GM19372 (cell line): ENCODE measurements around the gene TOM1L2.

Source experiments
- ATAC-seq: cut with Tn5 transposase; IDR thresholded peaks from one replicate; pipeline ENCODE4 v1.9.1; 2021; ENCODE audit warnings: mild to moderate bottlenecking, low read depth, moderate library complexity; ENCODE audit not compliant: unreplicated experiment

TOM1L2 gene

GRCh38 chr17:17839791-17840707, 132.2 kb downstream of the TOM1L2 start:
- peak; percentile 76 for ATAC-seq

DNA sequence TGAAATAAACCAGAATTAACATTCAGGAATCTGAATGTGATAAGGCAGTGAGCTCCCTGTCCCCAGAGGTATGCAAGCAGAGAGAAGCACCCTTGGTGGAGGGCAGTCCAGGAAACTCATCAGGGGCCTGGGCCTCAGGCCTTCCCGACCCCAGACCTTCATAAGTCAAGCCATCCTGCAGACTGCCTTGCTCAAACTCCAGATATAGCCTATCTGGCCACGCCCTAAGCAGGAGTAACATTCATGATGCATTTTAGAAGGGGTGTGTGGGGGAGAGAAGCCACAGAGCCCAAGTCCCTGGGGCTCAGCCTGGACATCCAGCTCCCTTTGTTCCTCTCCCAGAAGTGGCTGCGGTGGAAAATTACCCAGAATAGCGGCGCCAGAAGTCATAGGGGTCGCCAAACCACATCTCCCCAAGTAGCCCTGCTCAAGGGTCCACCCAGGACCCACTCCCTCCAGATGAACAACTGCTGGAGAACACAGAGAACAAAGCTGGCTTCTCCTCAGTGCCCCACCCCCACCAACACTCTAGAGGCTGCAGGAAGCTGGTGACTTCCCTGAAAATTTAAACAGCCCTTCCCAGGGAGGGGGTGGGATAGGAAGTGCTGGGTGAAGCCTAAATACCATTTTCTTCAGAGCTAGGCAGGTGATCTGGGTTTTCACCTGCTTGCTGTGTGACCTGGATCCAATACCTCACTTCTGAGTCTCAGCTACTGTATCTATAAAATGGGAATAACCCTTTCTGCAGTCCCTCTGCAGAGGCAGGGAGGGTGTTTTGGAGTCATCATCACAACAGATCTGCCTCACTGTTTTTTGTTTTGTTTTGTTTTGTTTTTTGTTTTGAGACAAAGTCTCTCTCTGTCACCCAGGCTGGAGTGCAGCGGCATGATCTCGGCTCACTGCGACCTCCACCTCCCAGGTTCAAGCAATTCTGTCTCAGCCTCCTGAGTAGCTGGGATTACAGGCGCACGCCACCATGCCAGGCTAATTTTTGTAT, 133.9 kb downstream of the TOM1L2 start:
- no peak for ATAC-seq

DNA sequence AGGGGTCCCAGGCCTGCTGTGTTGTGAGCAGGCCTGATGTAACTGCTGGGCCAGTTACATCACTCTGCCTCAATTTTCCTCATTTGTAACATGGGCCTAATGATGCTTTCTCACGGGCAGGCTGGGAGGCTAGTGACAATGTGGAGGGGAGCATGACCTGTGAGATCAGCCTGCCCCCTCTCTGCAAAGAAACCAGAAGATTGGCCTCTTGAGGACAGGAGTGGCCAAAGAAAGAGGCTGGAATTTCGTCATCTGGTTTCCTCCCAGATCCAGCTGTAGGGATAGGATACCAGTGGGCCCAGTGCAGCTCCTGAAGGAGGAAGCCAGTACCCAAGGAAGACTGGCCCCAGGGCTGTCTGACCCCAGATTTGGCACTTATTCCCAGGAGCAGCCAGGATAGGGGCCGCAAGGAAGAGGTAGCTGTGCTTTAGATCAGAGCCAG, 134.8 kb downstream of the TOM1L2 start:
- no peak for ATAC-seq

- peak; percentile 15 for ATAC-seq
These were observed 135.3 kb downstream of the TOM1L2 start, which contains the start of gene SREBF1 for GRCh38 chr17:17836818-17837379. Gene SREBF1, minus strand, starts transcription at chr17:17836986. Its CDS starts 169 bp downstream, at chr17:17836817.

DNA sequence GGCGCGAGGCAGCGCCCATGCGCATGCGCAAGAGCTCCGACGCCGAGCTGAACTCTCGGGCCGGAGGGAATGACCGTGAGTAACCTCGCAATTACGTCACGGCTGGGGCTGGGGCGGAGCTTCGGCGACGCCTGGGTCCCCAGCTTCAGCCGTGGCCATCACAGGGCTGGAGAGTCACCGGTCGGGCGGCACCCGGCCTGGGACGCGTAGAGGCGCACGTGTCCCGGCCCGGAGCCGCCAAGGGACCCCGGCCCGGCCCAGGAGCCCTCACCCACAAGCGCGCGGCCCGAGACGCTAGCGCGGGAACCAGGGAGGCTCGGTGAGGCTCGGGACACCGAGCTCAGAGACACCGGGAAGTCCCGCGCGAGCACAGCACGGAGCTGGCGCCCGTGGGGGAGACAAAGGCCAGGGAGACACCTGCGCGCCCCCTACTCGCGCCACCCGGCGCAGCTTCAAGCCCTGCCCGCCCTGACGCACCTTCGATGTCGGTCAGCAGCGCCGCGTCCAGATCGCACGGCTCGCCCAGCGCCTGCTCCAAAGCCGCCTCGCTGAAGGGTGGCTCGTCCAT, 135.9 kb downstream of the TOM1L2 start:
- ATAC-seq: peak; percentile 60

GRCh38 chr17:17835415-17836249, 136.6 kb downstream of the TOM1L2 start:
- ATAC-seq: no peak

DNA sequence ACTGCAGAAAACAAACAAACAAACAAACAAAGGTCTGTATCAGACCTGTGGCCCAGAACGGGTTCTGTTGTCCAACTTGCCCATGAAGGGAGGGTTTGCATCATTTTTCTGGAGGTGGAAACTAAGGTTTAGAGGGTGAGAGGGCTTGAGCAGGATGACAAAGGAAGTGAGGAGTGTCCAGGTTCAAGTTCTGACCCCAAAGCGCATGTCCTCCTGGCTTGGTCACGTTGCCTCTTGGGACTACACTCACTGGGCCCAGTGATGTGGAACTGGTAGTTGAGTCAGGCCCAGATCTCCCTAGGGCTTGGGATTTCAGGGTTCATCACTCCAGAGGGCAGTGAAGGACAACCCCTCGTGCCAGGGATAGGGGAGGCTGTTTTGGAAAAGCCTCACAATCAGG, 137.2 kb downstream of the TOM1L2 start:
- ATAC-seq: no peak

- no peak for ATAC-seq
These were observed 138.4 kb downstream of the TOM1L2 start for GRCh38 chr17:17833658-17834357.

DNA sequence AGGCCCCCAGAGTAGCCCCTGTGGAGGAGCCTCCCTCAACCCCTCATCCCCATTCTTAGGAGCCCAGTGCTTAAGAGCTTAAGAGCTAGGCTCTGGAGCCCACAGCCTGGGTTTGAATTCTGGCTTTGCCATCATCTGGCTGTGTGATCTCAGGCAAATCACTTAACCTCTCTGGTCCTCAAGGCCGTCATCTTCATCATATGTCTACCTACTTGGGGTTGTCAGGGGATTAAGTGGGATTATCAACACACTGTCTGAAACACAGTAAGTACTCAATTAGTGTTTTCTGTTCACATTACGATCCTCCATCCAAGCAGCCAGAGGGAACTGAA, 140.2 kb downstream of the TOM1L2 start:
- no peak for ATAC-seq

DNA sequence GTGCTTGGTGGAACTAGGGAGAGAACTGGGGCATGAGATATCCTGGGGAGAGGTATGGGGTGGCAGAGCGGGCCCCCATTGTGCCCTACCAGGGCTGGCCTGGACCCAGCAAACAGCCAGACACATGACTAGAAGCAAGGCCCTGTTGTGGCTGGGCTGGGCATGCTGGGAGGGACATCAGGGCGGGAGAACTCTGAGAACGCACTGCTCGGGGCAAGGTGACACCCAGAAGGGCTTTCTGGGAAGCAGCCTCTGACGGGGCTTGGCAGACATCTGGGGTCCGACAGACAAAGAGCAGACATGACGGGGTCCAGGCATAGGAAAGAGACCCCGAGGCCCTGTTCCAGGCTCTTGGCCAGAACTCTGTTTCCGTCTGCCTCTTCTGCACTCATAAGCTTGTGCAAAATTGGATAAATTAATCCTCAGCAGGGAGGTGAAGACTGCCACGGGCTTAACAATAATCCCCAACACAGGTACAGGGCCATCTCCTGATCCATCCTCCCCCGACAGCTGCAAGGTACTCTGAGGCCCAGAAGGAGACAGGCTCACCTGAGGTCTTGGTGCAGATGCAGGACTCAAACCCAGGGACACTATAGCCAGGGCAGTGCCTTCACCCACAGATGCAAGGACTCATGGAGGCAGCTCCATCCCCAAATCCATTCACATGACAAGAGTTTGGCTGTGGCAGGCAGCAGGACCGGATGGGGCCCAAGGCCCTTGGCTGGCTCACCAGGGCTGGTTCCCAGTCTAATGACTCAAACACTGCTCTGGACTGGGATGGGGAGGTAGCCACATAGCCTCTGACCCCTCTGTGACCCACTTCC, 140.8 kb downstream of the TOM1L2 start:
- ATAC-seq: no peak

DNA sequence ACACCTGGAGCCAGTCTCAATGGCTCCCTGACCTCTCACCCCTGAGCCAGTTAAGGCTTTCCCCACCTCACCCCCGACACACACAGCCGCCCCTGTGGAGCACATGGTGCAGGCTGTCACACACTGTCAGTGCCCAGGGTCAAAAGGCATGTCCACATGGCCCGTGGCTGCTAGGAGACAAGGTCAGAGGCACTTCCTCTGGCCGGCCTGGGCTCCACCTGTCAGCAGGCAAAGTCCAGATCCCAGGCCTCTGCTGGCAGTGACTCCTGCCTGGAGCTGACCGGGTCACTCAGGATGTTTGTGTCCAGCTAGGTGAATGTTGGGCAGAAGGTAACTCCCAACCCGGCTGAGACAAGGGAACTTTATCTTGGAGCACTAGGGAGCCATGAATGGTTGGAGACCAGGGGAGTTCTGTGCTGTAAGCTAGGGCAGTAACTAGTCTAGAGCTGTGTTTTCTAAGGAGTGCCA, 141.4 kb downstream of the TOM1L2 start:
- ATAC-seq: no peak

DNA sequence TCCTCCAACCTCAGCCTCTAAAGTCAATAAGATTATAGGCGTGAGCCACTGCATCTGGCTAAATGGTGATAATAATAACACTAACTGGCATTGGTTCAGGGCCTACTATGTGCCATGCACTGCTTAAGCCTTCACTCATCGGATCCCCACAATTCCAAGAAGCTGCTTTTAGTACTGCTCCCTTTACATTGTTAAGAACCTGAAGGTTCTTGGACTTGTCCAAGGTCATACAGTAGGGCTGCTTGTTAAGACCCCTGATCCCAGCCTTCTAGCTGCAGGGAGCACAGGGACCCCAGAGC, 142.0 kb downstream of the TOM1L2 start:
- no peak for ATAC-seq

DNA sequence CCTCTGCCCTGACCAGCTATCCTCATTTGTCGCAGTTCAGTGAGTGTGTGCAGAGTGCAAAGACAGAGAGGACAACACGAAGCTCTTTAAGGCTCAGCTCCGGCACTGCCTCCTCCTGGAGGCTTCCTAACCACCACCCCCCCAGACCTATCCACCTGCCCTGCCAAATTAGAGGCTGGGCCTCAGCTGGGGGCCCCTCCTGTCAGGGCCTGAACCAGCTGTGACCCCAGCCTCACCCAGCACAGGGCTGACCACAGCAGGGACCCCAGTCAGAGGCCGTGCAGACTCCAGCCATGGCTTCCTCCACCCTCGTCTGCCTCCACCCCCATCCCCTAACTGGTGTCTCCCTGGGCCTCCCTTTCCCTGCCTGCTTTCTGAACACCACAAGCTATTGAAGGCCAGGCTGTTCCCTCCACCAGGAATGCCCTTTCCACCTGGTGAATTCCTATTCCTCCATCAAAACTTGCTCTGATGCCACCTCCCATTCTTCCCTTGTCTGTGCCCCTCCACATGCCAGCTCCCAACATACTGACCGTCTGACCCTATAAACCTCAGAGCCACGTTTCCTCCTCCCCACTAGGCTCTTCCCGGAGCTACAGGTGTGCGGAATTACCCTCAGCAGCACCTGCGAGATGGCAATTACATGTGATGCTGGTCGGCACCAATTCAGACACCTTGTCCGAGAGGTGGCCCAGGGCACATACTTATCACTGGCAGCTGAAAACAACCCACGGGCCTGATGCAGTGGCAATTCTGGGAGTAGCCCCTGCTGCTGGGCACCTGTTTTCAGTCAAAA, 144.2 kb downstream of the TOM1L2 start:
- no peak for ATAC-seq

GRCh38 chr17:17826942-17827785, 145.0 kb downstream of the TOM1L2 start:
- ATAC-seq: no peak

DNA sequence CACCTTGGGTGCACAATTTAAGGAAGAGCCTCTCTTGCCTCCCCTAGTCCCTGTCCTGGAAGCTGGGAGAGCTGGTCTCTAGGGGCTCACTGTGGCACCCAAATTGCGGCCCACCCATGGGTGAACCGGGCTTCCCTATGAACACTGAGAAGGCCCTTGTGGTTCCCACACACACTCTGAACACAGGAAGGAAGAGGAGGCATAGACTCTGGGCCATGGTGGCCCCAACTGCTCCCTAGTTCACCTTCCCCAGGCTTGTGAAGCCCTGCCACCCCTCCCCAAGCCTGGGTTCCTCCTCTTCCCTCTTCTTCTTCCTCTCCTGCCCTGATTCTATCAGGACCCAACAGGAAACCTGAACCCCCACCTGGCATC, 145.9 kb downstream of the TOM1L2 start:
- ATAC-seq: no peak

DNA sequence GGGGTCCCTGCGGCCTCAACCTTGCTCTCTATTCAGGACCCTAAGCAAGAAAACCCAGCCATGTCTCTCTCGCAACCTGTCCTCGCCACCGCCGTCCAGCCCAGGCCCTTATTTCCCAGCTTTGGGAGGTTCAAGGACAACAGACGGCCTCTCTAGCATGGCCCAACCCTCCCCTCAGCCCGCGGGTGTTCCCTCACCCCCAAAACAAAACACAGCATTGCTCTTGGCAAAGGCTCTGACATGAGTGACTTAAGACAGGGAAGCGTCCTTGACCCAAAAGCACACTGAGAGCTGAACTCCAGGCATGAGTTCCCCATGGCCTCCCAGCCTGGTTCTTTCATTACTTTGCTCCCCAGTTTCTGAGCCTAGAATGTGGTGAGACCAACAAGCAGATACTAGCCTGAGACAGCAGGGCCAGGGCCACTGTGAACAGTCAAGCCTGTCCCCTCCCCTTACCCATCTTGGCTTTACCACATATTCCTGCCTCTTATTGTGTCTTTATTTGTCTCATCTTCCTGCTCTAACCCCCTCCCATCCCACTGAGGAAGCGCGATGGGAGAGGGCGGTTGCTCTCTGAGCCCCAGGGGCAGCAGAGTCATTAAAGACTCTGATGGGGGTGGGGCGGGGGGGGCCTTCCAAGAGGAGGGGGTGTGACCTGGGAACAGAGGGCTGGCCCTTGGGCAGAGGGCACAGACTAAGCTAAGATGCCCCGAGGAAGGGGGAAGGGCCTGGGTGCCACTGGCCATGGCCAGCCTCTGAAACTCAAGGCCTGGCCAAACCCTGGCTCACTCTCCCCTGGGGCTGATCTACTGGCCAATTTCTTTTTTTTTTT, 147.2 kb downstream of the TOM1L2 start:
- ATAC-seq: no peak
